Epithelial cell of proximal tubule (primary cell): ENCODE data around the gene GSK3B. TPM values are rescaled to one million over a fixed set of nuclear protein-coding genes. Genes with fewer than 3 reads are reported as not detected.

Experiments used
- DNase-seq: peaks from one replicate; pipeline ENCODE4 v3.0.0-alpha.2; 2011; ENCODE audit warnings: low read depth
- H3K4me3 ChIP-seq: 2 replicates; pipeline ENCODE4 v1.5.1; 2011; ENCODE audit warnings: low read depth, mild to moderate bottlenecking, low read length
- CTCF ChIP-seq: conservative IDR thresholded peaks from 2 replicates; pipeline ENCODE4 v1.5.1; 2012; ENCODE audit warnings: low read depth, mild to moderate bottlenecking, low read length
- total RNA-seq: library from RNA; depleted of rRNA; stranded (reverse); fragments of >200 nt; gene quantifications from 2 replicates; pipeline ENCODE4 v1.2.3, GENCODE V29; 2015

The GSK3B gene
- total RNA-seq, 1 donor from 2014 or later = 31.7 TPM

GRCh38 chr3:119781330-119782198 lies 312.7 kb downstream of the GSK3B start, which contains the start of gene NR1I2:
Gene NR1I2 (plus strand): TSS chr3:119782101.
- no peak within 1 kb of the TSS for H3K4me3 ChIP-seq
- TF ChIP-seq CTCF = no peak
- no peak for DNase-seq

GRCh38 chr3:119779731-119780383 lies 314.4 kb downstream of the GSK3B start:
- no peak overlapping the region for H3K4me3 ChIP-seq
- DNase-seq = no peak
- no peak for TF ChIP-seq CTCF

- TF ChIP-seq CTCF = no peak
- no peak for DNase-seq
- no peak overlapping the region for H3K4me3 ChIP-seq
Measured at GRCh38 chr3:119778811-119779210, 315.4 kb downstream of the GSK3B start.

- H3K4me3 ChIP-seq = no peak overlapping the region
- TF ChIP-seq CTCF = no peak
- DNase-seq = no peak
Measured at GRCh38 chr3:119778176-119778575, 316.1 kb downstream of the GSK3B start.

GRCh38 chr3:119776304-119776703 lies 317.9 kb downstream of the GSK3B start:
- no peak for DNase-seq

GRCh38 chr3:119774444-119774843 lies 319.8 kb downstream of the GSK3B start:
- TF ChIP-seq CTCF = no peak
- H3K4me3 ChIP-seq = no peak overlapping the region
- no peak for DNase-seq

More at GRCh38 chr3:119776304-119776703, 317.9 kb downstream of the GSK3B start:
- H3K4me3 ChIP-seq = no peak overlapping the region
- TF ChIP-seq CTCF = no peak

Other genes starting within 250 kb of the GSK3B start
- 0.51 and 1.4 TPM in 2 replicates for gene GPR156, start 190.8 kb upstream of the GSK3B start, total RNA-seq